HepG2 (cell line): Measurements from ENCODE around the gene ZNF800. TPM values are rescaled to one million over a fixed set of nuclear protein-coding genes. Genes with fewer than 3 reads are reported as not detected.
A peak's percentile ranks its signal among the peaks of the same experiment; 100 is the strongest.

Experiments used
- ATAC-seq: fragments of 200-7000 bp; cut with Tn5 transposase; 3 replicates; pipeline ENCODE4 v1.9.1; 2020; ENCODE audit warnings: mild to moderate bottlenecking, moderate library complexity
- BruUV-seq: library from RNA; stranded (reverse); fragments of 400-500 nt; replicated peaks from 2 replicates; lab custom pipeline; 2021; lab: Mats Ljungman, UMichigan
- CTCF ChIA-PET: fragments of 300-600 bp; formaldehyde crosslinking; extraction: SDS; loops from one replicate; lab custom pipeline; 2021; ENCODE audit warnings: low total read pairs, inconsistent platforms, low intra/inter-chr PET ratio; lab: Yijun Ruan, JAX
- POLR2A ChIA-PET: fragments of 350-600 bp; sonication (Branson Sonifier 250); formaldehyde crosslinking; loops from one replicate; lab custom pipeline; 2020; ENCODE audit warnings: antibody characterized with exemption, inconsistent platforms; lab: Yijun Ruan, JAX
- DNase-seq: peaks from one replicate; pipeline ENCODE4 v3.0.0-alpha.2; 2015; ENCODE audit warnings: low spot score
- FAIRE-seq: peaks from 3 replicates; lab custom pipeline; 2011; peaks lifted over from hg19 to GRCh38; lab: Jason Lieb, UNC
- H2AFZ ChIP-seq: one replicate; pipeline ENCODE4 v1.6.1; 2011; ENCODE audit warnings: low read length, inconsistent platforms
- H3K27ac ChIP-seq: fragments of 300-600 bp; 3 replicates; pipeline ENCODE4 v1.8.0; 2011; ENCODE audit warnings: mixed run types, mild to moderate bottlenecking, mixed read lengths, low read length, inconsistent platforms; ENCODE audit not compliant: insufficient read depth; ENCODE audit errors: extremely low read length
- H3K27me3 ChIP-seq, 2 experiments: fragments of 200-600 bp in 1 of 2; 2 replicates in 1 of 2; 3 replicates in 1 of 2; pipeline versions ENCODE4 v1.6.0 to v1.8.0; 2011; ENCODE audit warnings: low read length in 2 of 2, mild to moderate bottlenecking in 2 of 2, moderate library complexity in 2 of 2, inconsistent platforms in 1 of 2; ENCODE audit not compliant: insufficient read depth in 2 of 2, control insufficient read depth in 1 of 2
- H3K36me3 ChIP-seq, 2 experiments: fragments of 200-600 bp in 1 of 2; replicated peaks in 1 of 2; 2 replicates in 1 of 2; 3 replicates in 1 of 2; pipeline versions ENCODE4 v1.5.1 to v1.8.0; 2011; ENCODE audit warnings: low read length in 2 of 2, inconsistent platforms in 1 of 2; ENCODE audit not compliant: insufficient read depth in 2 of 2, control insufficient read depth in 1 of 2
- H3K4me1 ChIP-seq: 2 replicates; pipeline ENCODE4 v1.5.1; 2012; ENCODE audit warnings: low read length, inconsistent platforms; ENCODE audit not compliant: insufficient read depth
- H3K4me2 ChIP-seq: 2 replicates; pipeline ENCODE4 v1.6.0; 2011; ENCODE audit warnings: low read depth, low read length, inconsistent platforms
- H3K4me3 ChIP-seq, 3 experiments: fragments of 200-600 bp in 1 of 3; sonication (generic), shearing (Covaris generic) in 1 of 3; replicated peaks in 1 of 3; 2 replicates each; pipeline ENCODE4 v1.5.1; 2011 to 2016; ENCODE audit warnings: low read length in 3 of 3, inconsistent platforms in 2 of 3, low read depth in 2 of 3, mild to moderate bottlenecking in 2 of 3, control low read depth in 1 of 3, mixed read lengths in 1 of 3; ENCODE audit not compliant: insufficient read depth in 1 of 3
- H3K79me2 ChIP-seq: one replicate; pipeline ENCODE4 v1.6.1; 2011; ENCODE audit warnings: low read length, inconsistent platforms; ENCODE audit not compliant: insufficient read depth
- H3K9ac ChIP-seq: 2 replicates; pipeline ENCODE4 v1.6.0; 2011; ENCODE audit warnings: mild to moderate bottlenecking, low read depth, low read length, inconsistent platforms; ENCODE audit not compliant: insufficient read depth
- H3K9me3 ChIP-seq: 2 replicates; pipeline ENCODE4 v1.5.1; 2012; ENCODE audit warnings: mild to moderate bottlenecking, low read length
- H4K20me1 ChIP-seq: 2 replicates; pipeline ENCODE4 v1.6.0; 2011; ENCODE audit warnings: inconsistent platforms, mild to moderate bottlenecking, low read length, moderate library complexity; ENCODE audit not compliant: insufficient read depth
- IKZF5 ChIP-seq: IDR thresholded peaks from 2 replicates; pipeline ENCODE4 v1.6.1; 2018; ENCODE audit warnings: missing genetic modification reagents, mild to moderate bottlenecking, missing compliant biosample characterization
- MAFG ChIP-seq: sonication (generic); formaldehyde crosslinking; IDR thresholded peaks from 2 replicates; pipeline ENCODE4 v1.5.1; 2020; ENCODE audit warnings: mild to moderate bottlenecking, missing genetic modification reagents
- PRPF4 ChIP-seq: fragments of 200-400 bp; formaldehyde crosslinking; IDR thresholded peaks from 2 replicates; pipeline ENCODE4 v1.6.1; 2016; ENCODE audit warnings: low read length, low read depth; ENCODE audit not compliant: poor library complexity, severe bottlenecking
- ZNF335 ChIP-seq: sonication (generic); formaldehyde crosslinking; IDR thresholded peaks from 2 replicates; pipeline ENCODE4 v1.4.0; 2020; ENCODE audit warnings: missing genetic modification reagents
- ZNF512 ChIP-seq: sonication (generic); formaldehyde crosslinking; IDR thresholded peaks from 2 replicates; pipeline ENCODE4 v1.4.0; 2020; ENCODE audit warnings: mild to moderate bottlenecking, missing genetic modification reagents
- WGBS: methylation state at CpG from one replicate; pipeline ENCODE4 v1.1.6; 2017; ENCODE audit warnings: low lambda C conversion rate; 5-methylcytosine and 5-hydroxymethylcytosine counted together
- in situ Hi-C: cut with HindIII; loops from 2 replicates; pipeline ENCODE4 v1.10.0; 2017; ENCODE audit warnings: low pct_unique_long_range_greater_than_20kb; ENCODE audit not compliant: extremely low pct_ligation_motif_present
- intact Hi-C: fragments of 100-400 bp; cut with micrococcal nuclease; formaldehyde crosslinking; loops from one replicate; pipeline ENCODE4 v1.10.0; 2022; ENCODE audit not compliant: unreplicated experiment
- polyA plus RNA-seq, 8 experiments: library from polyadenylated mRNA; depleted of rRNA in 3 of 8; stranded (reverse) in 7 of 8; unstranded in 1 of 8; fragments of >200 nt; fragmentation: Illumina TruSeq in 4 of 8; extraction: Trizol in 4 of 8; gene quantifications; 2 replicates each; pipeline versions ENCODE4 v1.2.1 to v1.2.3, GENCODE V29; 2011 to 2016; ENCODE audit warnings: low read depth in 4 of 8, missing spikeins in 1 of 8, mixed read lengths in 1 of 8; ENCODE audit not compliant: insufficient read depth in 1 of 8
- total RNA-seq, 5 experiments: library from RNA; depleted of rRNA; stranded (reverse); fragments of >200 nt; fragmentation: Illumina TruSeq; extraction: Trizol; gene quantifications; 2 replicates each; pipeline ENCODE4 v1.2.3, GENCODE V29; 2016; ENCODE audit warnings: low read depth in 1 of 5

The ZNF800 gene
- total and polyA plus RNA-seq, 2 of the 13 experiments (the other 11 are each of a cell fraction or from before 2014, with no cell fraction given) = 7.1 to 12.7 TPM

GRCh38 chr7:127392566-127393367, at the start of gene ZNF800 (continued):
- no peak for TF ChIP-seq ZNF512 (CRISPR knock-in tag)
- TF ChIP-seq ZNF335 (CRISPR knock-in tag) = 0 out of 2 replicates have a peak, but pooled peaks have one; percentile 19
- TF ChIP-seq IKZF5 (CRISPR knock-in tag) = 0 out of 2 replicates have a peak, but pooled peaks have one; percentile 25
- no peak for TF ChIP-seq PRPF4

GRCh38 chr7:127440206-127440605, 47.7 kb upstream of the ZNF800 start:
- no peak for TF ChIP-seq MAFG (CRISPR knock-in tag)
- DNase-seq (no peak), ATAC-seq (no peak), FAIRE-seq (no peak)
- no peaks in the 10 kb centered on the region for H3K9me3 ChIP-seq
- no peak overlapping the region for H3K27ac ChIP-seq
- H3K9ac ChIP-seq = no peak overlapping the region
- H3K4me1 ChIP-seq = no peaks in the 10 kb centered on the region
- ChIA-PET CTCF (no interaction called here), POLR2A (no interaction called here)
- H3K27me3 ChIP-seq = no peaks in the 10 kb centered on the region
- no peaks in the 10 kb centered on the region for H3K79me2 ChIP-seq
- 9% methylated on average over 2 of the region's 2 CpGs for WGBS
- BruUV-seq = no TSS peak
- no peak overlapping the region for H3K4me3 ChIP-seq
- H4K20me1 ChIP-seq = no peaks in the 10 kb centered on the region
- in situ Hi-C loops = no loop called here
- H3K4me2 ChIP-seq = no peak overlapping the region
- no peak overlapping the region for H2AFZ ChIP-seq
- intact Hi-C loops = no loop called here
- no peaks in the 10 kb centered on the region for H3K36me3 ChIP-seq
